GM12865 (cell line): ENCODE data around the gene SKI.

Experiments
- DNase-seq: peaks from one replicate; pipeline ENCODE4 v3.0.0; 2010; ENCODE audit warnings: low read depth
- H3K4me3 ChIP-seq: 2 replicates; pipeline ENCODE4 v1.5.1; 2011; ENCODE audit warnings: mild to moderate bottlenecking, low read depth, low read length, control low read depth
- TF ChIP-seq, protein P1 (sequence below): IDR thresholded peaks from 2 replicates; pipeline ENCODE4 v1.5.1; 2011; ENCODE audit warnings: low read length, control low read depth, low read depth, inconsistent platforms; ENCODE audit not compliant: insufficient read depth; ENCODE audit errors: missing control alignments

Gene SKI

GRCh38 chr1:2334883-2335534 is 106.9 kb downstream of the SKI start:
- DNase-seq, result no peak
- H3K4me3 ChIP-seq, result no peak overlapping the region
- TF ChIP-seq, protein P1, sequence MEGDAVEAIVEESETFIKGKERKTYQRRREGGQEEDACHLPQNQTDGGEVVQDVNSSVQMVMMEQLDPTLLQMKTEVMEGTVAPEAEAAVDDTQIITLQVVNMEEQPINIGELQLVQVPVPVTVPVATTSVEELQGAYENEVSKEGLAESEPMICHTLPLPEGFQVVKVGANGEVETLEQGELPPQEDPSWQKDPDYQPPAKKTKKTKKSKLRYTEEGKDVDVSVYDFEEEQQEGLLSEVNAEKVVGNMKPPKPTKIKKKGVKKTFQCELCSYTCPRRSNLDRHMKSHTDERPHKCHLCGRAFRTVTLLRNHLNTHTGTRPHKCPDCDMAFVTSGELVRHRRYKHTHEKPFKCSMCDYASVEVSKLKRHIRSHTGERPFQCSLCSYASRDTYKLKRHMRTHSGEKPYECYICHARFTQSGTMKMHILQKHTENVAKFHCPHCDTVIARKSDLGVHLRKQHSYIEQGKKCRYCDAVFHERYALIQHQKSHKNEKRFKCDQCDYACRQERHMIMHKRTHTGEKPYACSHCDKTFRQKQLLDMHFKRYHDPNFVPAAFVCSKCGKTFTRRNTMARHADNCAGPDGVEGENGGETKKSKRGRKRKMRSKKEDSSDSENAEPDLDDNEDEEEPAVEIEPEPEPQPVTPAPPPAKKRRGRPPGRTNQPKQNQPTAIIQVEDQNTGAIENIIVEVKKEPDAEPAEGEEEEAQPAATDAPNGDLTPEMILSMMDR, result no peak

- no peak overlapping the region for H3K4me3 ChIP-seq
- TF ChIP-seq, protein P1, result no peak
- no peak for DNase-seq
These were observed 107.8 kb downstream of the SKI start for GRCh38 chr1:2335721-2336455.

- no peak overlapping the region for H3K4me3 ChIP-seq
- DNase-seq, result no peak
- TF ChIP-seq, protein P1, result no peak
These were observed 108.4 kb downstream of the SKI start for GRCh38 chr1:2336499-2336898.

DNA sequence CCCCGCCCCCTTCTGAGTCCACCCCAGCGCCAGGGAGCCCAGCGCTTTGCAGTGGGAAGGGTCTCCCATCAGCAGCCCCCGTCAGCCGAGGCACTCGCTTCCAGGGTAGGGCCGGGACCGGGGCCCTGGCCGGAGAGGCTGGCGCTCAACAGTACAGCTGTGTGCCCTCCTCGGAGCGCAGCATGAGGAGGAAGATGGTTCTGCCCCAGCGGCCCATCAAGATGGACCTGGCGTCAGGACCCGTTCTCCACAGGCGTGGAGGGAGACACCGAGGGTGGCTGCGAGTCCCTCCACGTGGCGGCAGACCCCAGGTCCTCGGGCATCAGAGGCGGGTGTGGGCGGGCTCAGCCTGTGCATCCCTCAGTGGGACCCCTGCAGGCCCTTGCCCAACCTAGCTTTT is 109.0 kb downstream of the SKI start:
- TF ChIP-seq, protein P1, result no peak
- no peak for DNase-seq
- no peak overlapping the region for H3K4me3 ChIP-seq

DNA sequence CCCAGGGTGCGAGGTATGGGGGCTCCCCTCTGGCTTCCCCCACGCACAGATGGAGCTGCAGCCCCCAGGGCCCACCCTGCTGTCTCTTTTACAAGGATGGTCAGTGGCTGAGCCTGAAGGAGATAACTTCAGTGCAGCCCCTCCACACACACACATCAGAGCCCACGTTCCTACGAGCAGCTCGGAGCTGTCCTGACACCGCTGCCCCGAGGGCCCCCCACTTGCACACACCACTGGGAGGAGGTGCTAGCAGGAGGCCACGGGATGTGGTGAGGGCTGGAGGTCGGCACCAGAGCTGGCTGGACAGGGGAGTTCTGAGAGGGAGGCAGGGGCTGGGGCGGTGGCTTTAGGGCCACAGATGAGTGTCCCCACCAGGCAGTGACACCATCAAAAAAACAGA is 109.4 kb downstream of the SKI start:
- no peak overlapping the region for H3K4me3 ChIP-seq
- TF ChIP-seq, protein P1, result no peak
- no peak for DNase-seq

- DNase-seq, result no peak
- TF ChIP-seq, protein P1, result no peak
These were observed 111.3 kb downstream of the SKI start for GRCh38 chr1:2339206-2340085.

More at GRCh38 chr1:2339206-2340085, 111.3 kb downstream of the SKI start:
- H3K4me3 ChIP-seq, result no peak overlapping the region
